KMS-11 (cell line): Measurements from ENCODE around the gene MSI2.

Source experiments
- H2AFZ ChIP-seq: fragments of 200-600 bp; sonication (generic); 2 replicates; pipeline ENCODE4 v1.6.1; 2016; ENCODE audit warnings: antibody characterized with exemption, mixed run types, low read depth
- H3K27ac ChIP-seq: fragments of 200-600 bp; sonication (generic); 2 replicates; pipeline ENCODE4 v1.6.1; 2016; ENCODE audit warnings: mild to moderate bottlenecking, mixed run types
- H3K27me3 ChIP-seq: fragments of 200-600 bp; sonication (generic); 2 replicates; pipeline ENCODE4 v1.6.1; 2017; ENCODE audit warnings: mild to moderate bottlenecking, low read depth, mixed run types, moderate library complexity; ENCODE audit not compliant: insufficient read depth
- H3K36me3 ChIP-seq: fragments of 200-600 bp; sonication (generic); 2 replicates; pipeline ENCODE4 v1.6.1; 2017; ENCODE audit warnings: mild to moderate bottlenecking, mixed run types; ENCODE audit not compliant: insufficient read depth
- H3K4me1 ChIP-seq: fragments of 200-600 bp; sonication (generic); 2 replicates; pipeline ENCODE4 v1.6.1; 2016; ENCODE audit warnings: mild to moderate bottlenecking, low read depth, mixed run types; ENCODE audit not compliant: poor library complexity, severe bottlenecking
- H3K4me2 ChIP-seq: fragments of 200-600 bp; sonication (generic); 2 replicates; pipeline ENCODE4 v1.7.0; 2016; ENCODE audit warnings: mild to moderate bottlenecking, mixed run types
- H3K4me3 ChIP-seq: fragments of 200-600 bp; sonication (generic); IDR thresholded peaks from 2 replicates; pipeline ENCODE4 v1.6.1; 2017; ENCODE audit warnings: low read depth, low read length, mixed read lengths; ENCODE audit not compliant: insufficient read depth
- H3K79me2 ChIP-seq: fragments of 200-600 bp; sonication (generic); 2 replicates; pipeline ENCODE4 v1.6.1; 2016; ENCODE audit warnings: low read depth, mixed run types; ENCODE audit not compliant: insufficient read depth
- H3K9ac ChIP-seq: fragments of 200-600 bp; sonication (generic); 2 replicates; pipeline ENCODE4 v1.6.1; 2016; ENCODE audit warnings: mild to moderate bottlenecking, mixed run types
- H4K20me1 ChIP-seq: fragments of 200-600 bp; sonication (generic); 2 replicates; pipeline ENCODE4 v1.6.1; 2016; ENCODE audit warnings: mild to moderate bottlenecking, mixed run types; ENCODE audit not compliant: insufficient read depth
- TF ChIP-seq, protein P1 (sequence below): fragments of 200-600 bp; sonication (generic); conservative IDR thresholded peaks from 2 replicates; pipeline ENCODE4 v1.6.1; 2017; ENCODE audit warnings: low read depth, mild to moderate bottlenecking, antibody characterized with exemption, low read length, moderate library complexity, mixed read lengths

Gene MSI2

DNA sequence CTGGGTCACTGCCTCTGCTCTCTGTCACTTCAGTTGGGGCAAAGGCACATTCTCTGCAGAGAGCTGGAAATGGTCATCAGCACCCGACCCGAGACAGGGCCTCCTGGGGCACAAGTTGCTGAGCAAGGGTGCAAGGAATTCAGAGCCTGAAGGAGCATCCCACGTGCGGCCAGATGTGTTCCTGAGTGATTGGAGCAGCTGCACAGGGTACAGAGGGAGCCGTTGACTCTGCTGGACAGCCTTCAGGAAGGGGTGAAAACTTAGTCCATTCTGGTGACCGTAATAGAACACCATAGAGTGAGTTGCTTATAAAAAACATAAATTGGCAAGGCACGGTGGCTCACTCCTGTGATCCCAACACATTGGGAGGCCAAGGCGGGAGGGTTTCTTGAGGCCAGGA, 382.0 kb downstream of the MSI2 start:
- no peaks in the 10 kb centered on the region for H4K20me1 ChIP-seq
- H3K27me3 ChIP-seq, result no peaks in the 10 kb centered on the region
- H3K4me2 ChIP-seq, result no peak overlapping the region
- H2AFZ ChIP-seq, result no peak overlapping the region
- no peak overlapping the region for H3K4me3 ChIP-seq
- no peaks in the 10 kb centered on the region for H3K4me1 ChIP-seq
- no peaks in the 10 kb centered on the region for H3K79me2 ChIP-seq
- no peak overlapping the region for H3K27ac ChIP-seq
- TF ChIP-seq, protein P1, sequence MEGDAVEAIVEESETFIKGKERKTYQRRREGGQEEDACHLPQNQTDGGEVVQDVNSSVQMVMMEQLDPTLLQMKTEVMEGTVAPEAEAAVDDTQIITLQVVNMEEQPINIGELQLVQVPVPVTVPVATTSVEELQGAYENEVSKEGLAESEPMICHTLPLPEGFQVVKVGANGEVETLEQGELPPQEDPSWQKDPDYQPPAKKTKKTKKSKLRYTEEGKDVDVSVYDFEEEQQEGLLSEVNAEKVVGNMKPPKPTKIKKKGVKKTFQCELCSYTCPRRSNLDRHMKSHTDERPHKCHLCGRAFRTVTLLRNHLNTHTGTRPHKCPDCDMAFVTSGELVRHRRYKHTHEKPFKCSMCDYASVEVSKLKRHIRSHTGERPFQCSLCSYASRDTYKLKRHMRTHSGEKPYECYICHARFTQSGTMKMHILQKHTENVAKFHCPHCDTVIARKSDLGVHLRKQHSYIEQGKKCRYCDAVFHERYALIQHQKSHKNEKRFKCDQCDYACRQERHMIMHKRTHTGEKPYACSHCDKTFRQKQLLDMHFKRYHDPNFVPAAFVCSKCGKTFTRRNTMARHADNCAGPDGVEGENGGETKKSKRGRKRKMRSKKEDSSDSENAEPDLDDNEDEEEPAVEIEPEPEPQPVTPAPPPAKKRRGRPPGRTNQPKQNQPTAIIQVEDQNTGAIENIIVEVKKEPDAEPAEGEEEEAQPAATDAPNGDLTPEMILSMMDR, result no peak
- no peaks in the 10 kb centered on the region for H3K36me3 ChIP-seq
- H3K9ac ChIP-seq, result no peak overlapping the region

DNA sequence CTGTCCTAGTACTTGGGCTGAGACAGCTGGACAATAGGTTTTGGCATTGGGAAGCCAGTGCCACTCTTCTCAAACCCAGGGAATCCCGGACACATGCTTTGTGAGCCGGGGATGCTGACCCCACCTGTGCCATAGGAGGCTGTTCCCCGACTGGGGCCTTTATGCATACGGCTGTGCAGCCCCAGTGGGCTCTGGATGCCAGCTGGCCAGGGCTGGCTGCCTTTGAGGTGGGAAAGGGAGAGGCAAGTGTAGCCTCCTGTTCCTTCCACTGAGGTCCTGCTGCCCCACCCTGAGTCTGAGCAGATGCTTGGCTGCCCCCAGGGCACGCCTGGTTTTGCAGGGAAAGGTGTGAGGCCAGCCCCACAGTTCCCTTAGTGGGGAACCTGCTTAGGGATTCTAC, 383.1 kb downstream of the MSI2 start:
- H3K27ac ChIP-seq, result no peak overlapping the region

DNA sequence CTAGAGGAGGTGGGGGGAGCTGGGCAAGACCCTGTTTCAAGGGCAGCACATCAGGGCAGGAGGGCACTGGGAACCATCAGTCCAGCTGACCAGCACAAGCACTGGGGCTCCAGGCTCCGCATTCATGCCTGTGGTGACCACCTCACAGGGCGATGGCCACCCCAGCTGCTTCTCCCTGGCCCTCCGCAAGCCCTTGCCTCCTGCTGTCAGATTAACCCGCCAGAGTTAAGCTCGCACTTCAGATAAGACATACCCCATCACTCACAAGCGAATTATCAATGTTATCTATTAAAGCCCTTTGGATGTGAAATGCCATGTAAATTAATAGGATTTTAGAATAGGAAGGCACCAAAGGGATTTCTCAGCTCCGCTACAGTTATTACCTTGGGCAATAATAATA, 383.8 kb downstream of the MSI2 start:
- Histone ChIP-seq H3K4me1 (no peaks in the 10 kb centered on the region), H3K36me3 (no peaks in the 10 kb centered on the region), H2AFZ (no peak overlapping the region), H3K27me3 (no peaks in the 10 kb centered on the region), H3K27ac (no peak overlapping the region), H4K20me1 (no peaks in the 10 kb centered on the region), H3K9ac (no peak overlapping the region), H3K4me3 (no peak overlapping the region), H3K4me2 (no peak overlapping the region), H3K79me2 (no peaks in the 10 kb centered on the region)
- TF ChIP-seq, protein P1, result no peak

More for the DNA sequence above, 383.1 kb downstream of the MSI2 start:
- no peaks in the 10 kb centered on the region for H3K79me2 ChIP-seq
- H3K4me2 ChIP-seq, result no peak overlapping the region
- no peaks in the 10 kb centered on the region for H3K4me1 ChIP-seq
- H2AFZ ChIP-seq, result no peak overlapping the region
- no peak overlapping the region for H3K9ac ChIP-seq
- H3K36me3 ChIP-seq, result no peaks in the 10 kb centered on the region
- no peaks in the 10 kb centered on the region for H3K27me3 ChIP-seq
- TF ChIP-seq, protein P1, result no peak
- H3K4me3 ChIP-seq, result no peak overlapping the region
- no peaks in the 10 kb centered on the region for H4K20me1 ChIP-seq

DNA sequence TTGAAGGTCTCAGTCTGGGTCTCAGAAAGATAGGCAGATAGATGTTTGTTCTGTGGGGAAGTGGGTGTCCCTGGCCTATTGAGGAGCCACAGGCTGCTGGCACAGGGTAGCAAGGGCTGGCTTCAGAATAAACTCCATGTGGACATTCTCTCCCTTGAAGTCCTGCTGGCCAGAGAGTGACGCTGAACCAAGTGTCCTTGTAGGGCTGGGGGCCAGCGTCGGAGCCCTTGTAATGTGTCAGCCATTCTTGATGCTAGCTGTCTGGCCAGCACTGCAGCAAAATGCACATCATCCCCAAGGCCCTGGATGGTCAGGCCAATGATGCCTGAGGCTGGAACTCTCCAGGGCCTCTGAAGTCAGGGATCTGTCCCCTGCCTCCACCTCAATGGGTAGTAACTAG, 385.4 kb downstream of the MSI2 start:
- no peak overlapping the region for H3K4me2 ChIP-seq
- no peak overlapping the region for H2AFZ ChIP-seq
- H4K20me1 ChIP-seq, result no peaks in the 10 kb centered on the region
- no peak overlapping the region for H3K9ac ChIP-seq
- TF ChIP-seq, protein P1, result no peak
- no peaks in the 10 kb centered on the region for H3K36me3 ChIP-seq
- H3K27me3 ChIP-seq, result no peaks in the 10 kb centered on the region
- no peaks in the 10 kb centered on the region for H3K4me1 ChIP-seq
- H3K4me3 ChIP-seq, result no peak overlapping the region
- no peak overlapping the region for H3K27ac ChIP-seq
- no peaks in the 10 kb centered on the region for H3K79me2 ChIP-seq
